T-cell (primary cell): ENCODE data around the gene RELL2. TPM values are rescaled to one million over a fixed set of nuclear protein-coding genes. Genes with fewer than 3 reads are reported as not detected.

Experiments used
- ATAC-seq, 4 experiments: fragments of 200-7000 bp in 3 of 4; fragments of 150-1000 bp in 1 of 4; cut with Tn5 transposase; replicated peaks in 1 of 4; 1 replicate in 3 of 4; 2 replicates in 1 of 4; pipeline ENCODE4 v1.10.0; 2021; ENCODE audit warnings: moderate library complexity in 3 of 4, mild to moderate bottlenecking in 2 of 4, moderate number of reproducible peaks in 1 of 4
- CTCF ChIA-PET, 2 donors: fragments of 300-600 bp; sonication (Branson Sonifier 250); formaldehyde crosslinking; loops; one replicate each; lab custom pipeline; 2022; ENCODE audit warnings: antibody characterized with exemption in 2 of 2; lab: Charles Lee
- POLR2A ChIA-PET, 2 donors: fragments of 300-600 bp; sonication (Branson Sonifier 250); formaldehyde crosslinking; loops; one replicate each; lab custom pipeline; 2022; ENCODE audit warnings: antibody characterized with exemption in 2 of 2; lab: Charles Lee
- DNase-seq, 35 experiments: peaks; one replicate each; pipeline versions ENCODE4 v3.0.0 to v3.0.0-alpha.2; 2013 to 2023
- H3K27ac ChIP-seq: one replicate; pipeline ENCODE4 v1.5.1; 2013; ENCODE audit warnings: low read length
- H3K27me3 ChIP-seq, 2 experiments: replicated peaks in 1 of 2; 1 replicate in 1 of 2; 2 replicates in 1 of 2; pipeline versions ENCODE4 v1.6.1 to v1.7.0; 2013; ENCODE audit warnings: low read length in 1 of 2, mixed read lengths in 1 of 2; ENCODE audit not compliant: control insufficient read depth in 2 of 2, insufficient read depth in 2 of 2; ENCODE audit errors: extremely low read depth in 1 of 2
- H3K36me3 ChIP-seq, 2 donors: 1 replicate in 1 of 2; 2 replicates in 1 of 2; pipeline versions ENCODE4 v1.6.1 to v1.7.0; 2013; ENCODE audit warnings: low read length in 1 of 2; ENCODE audit not compliant: control insufficient read depth in 2 of 2, insufficient read depth in 1 of 2; ENCODE audit errors: extremely low read depth in 1 of 2
- H3K4me1 ChIP-seq, 2 experiments: 1 replicate in 1 of 2; 2 replicates in 1 of 2; pipeline versions ENCODE4 v1.6.1 to v1.7.0; 2013; ENCODE audit warnings: low read length in 2 of 2, mixed read lengths in 1 of 2; ENCODE audit not compliant: insufficient read depth in 2 of 2, control insufficient read depth in 1 of 2; ENCODE audit errors: extremely low read depth in 1 of 2
- H3K4me3 ChIP-seq, 2 donors: 1 replicate in 1 of 2; 2 replicates in 1 of 2; pipeline versions ENCODE4 v1.5.1 to v1.7.0; 2013; ENCODE audit warnings: mild to moderate bottlenecking in 2 of 2, low read length in 1 of 2, moderate library complexity in 1 of 2; ENCODE audit not compliant: control insufficient read depth in 1 of 2; ENCODE audit errors: extremely low read depth in 1 of 2
- H3K9me3 ChIP-seq: 2 replicates; pipeline ENCODE4 v1.7.0; 2013
- H3K27ac Mint-ChIP-seq, 2 donors: one replicate each; pipeline ENCODE4 v1.8.0; 2020 to 2021; ENCODE audit warnings: mild to moderate bottlenecking in 2 of 2, mixed read lengths in 2 of 2
- H3K27me3 Mint-ChIP-seq, 2 donors: one replicate each; pipeline ENCODE4 v1.8.0; 2021 to 2022; ENCODE audit warnings: mixed read lengths in 2 of 2
- H3K36me3 Mint-ChIP-seq: one replicate; pipeline ENCODE4 v1.8.0; 2021; ENCODE audit warnings: mixed read lengths
- H3K4me1 Mint-ChIP-seq, 3 donors: one replicate each; pipeline ENCODE4 v1.8.0; 2020 to 2022; ENCODE audit warnings: mixed read lengths in 3 of 3, mild to moderate bottlenecking in 1 of 3
- H3K4me3 Mint-ChIP-seq, 3 donors: one replicate each; pipeline ENCODE4 v1.8.0; 2020 to 2022; ENCODE audit warnings: mild to moderate bottlenecking in 3 of 3, mixed read lengths in 3 of 3, moderate library complexity in 3 of 3
- H3K9me3 Mint-ChIP-seq, 3 donors: one replicate each; pipeline ENCODE4 v1.8.0; 2020 to 2022; ENCODE audit warnings: mixed read lengths in 3 of 3
- WGBS: methylation state at CpG from one replicate; pipeline ENCODE4 v1.1.5; 2013; ENCODE audit warnings: missing lambda C conversion rate; ENCODE audit not compliant: insufficient coverage; 5-methylcytosine and 5-hydroxymethylcytosine counted together
- total RNA-seq, 35 experiments: library from RNA in 6 of 35; stranded (reverse) in 6 of 35; fragments of 120-200 nt in 1 of 35; gene quantifications; one replicate each; pipeline versions ENCODE4 v1.2.1 to v1.2.4 and lab custom pipeline; 2013 to 2026

Gene RELL2
- total RNA-seq, 5 donors from 2014 or later (not counting 1 experiment from before 2014, with no cell fraction given): 15.3 to 30.7 (median 26.0) TPM

DNA sequence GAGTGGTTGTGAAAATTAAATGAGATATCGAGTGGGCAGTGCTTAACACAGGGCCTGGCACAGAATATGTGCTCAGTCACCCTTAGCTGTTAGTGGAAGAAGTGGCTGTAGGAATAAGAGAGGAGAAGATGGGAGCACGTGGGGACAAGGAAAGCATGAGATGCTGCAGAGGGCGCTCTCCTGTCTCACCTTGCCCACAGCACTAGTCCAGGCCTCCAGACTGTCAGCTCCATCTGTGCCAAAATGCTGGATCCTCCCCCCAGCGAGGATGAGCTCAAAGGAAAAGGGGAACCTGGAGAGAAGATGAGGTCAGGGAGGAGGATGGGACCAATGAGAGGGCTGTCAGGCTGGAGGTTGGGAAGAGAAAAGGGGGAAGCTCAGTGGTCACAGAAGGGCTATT, 32.7 kb downstream of the RELL2 start:
- Histone ChIP-seq H3K9me3 (no peaks in the 10 kb centered on the region), H3K4me3 (no peak overlapping the region), H3K4me1 (peaks cover 0 to 5% of the 10 kb centered on the region in 2 experiments), H3K36me3 (no peaks in the 10 kb centered on the region), H3K27me3 (no peaks in the 10 kb centered on the region), H3K27ac (no peak overlapping the region)
- POLR2A ChIA-PET: no interaction called here
- no CpG with 5 or more reads among the region's 4 CpGs for WGBS
- CTCF ChIA-PET: interaction anchor here (0.5 to 1.5 kb wide), 7 partner anchors 10 to 380 kb away, joined by 3 to 6 read pairs (median 4); no protein-coding TSS in a partner anchor
- Mint-ChIP-seq H3K9me3 (no peaks in the 10 kb centered on the region), H3K27ac (no peak overlapping the region), H3K36me3 (no peaks in the 10 kb centered on the region), H3K4me3 (no peak overlapping the region), H3K4me1 (peaks cover 5% of the 10 kb centered on the region in 3 donors), H3K27me3 (no peaks in the 10 kb centered on the region)
- no peak for DNase-seq
- no peak for ATAC-seq

DNA sequence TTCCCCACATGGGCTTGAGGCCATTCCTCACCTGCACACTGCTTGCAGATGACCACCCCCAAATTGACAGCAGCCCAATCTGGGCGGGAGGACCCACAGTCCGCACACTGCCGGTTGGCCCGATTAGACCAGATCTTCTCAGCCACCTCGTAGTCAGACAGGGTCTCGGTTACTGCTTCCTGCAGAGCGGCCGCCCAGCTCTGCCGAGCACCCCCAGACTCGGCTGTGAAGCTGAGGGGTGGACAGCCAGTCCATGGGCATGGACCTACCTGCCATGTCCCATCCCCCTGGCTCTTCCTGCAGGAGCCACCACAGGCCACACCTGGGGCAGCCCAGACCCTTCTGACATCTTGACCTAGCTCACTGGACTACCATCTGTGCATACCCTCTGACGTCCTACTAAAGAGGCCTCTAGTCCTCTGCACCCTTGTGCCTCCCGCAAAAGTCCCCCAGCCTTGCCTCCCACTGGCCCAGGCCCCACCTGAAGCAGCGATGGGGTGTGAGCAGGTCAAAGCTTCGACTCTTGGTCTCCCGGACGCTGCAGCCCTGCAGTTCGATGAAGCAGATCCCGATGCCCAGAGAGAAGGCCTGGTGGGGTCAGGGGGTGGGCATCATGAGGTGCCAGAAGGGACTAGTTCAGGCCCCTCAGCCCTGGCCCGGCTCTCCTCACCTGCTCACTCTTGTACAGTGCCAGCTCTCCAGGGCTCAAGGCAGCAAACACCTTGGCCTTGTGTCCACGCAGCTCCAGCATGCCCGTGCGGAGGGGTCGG, 35.5 kb downstream of the RELL2 start:
- 86% methylated on average over 12 of the region's 23 CpGs for WGBS
- ChIA-PET POLR2A (no interaction called here), CTCF (interaction anchor here in 1 of 2 donors (0.6 kb wide), 1 partner anchor 209 kb away, joined by 3 read pairs; no protein-coding TSS in a partner anchor)
- ATAC-seq: peak in 1 of 4 experiments; percentile 30
- H3K9me3 ChIP-seq: no peaks in the 10 kb centered on the region
- Mint-ChIP-seq H3K27me3 (no peaks in the 10 kb centered on the region), H3K36me3 (no peaks in the 10 kb centered on the region), H3K4me1 (no peaks in the 10 kb centered on the region), H3K27ac (no peak overlapping the region), H3K4me3 (no peak overlapping the region), H3K9me3 (no peaks in the 10 kb centered on the region)
- H3K36me3 ChIP-seq: no peaks in the 10 kb centered on the region
- no peaks in the 10 kb centered on the region for H3K4me1 ChIP-seq
- H3K27ac ChIP-seq: no peak overlapping the region
- H3K4me3 ChIP-seq: no peak overlapping the region
- DNase-seq: no peak
- no peaks in the 10 kb centered on the region for H3K27me3 ChIP-seq

DNA sequence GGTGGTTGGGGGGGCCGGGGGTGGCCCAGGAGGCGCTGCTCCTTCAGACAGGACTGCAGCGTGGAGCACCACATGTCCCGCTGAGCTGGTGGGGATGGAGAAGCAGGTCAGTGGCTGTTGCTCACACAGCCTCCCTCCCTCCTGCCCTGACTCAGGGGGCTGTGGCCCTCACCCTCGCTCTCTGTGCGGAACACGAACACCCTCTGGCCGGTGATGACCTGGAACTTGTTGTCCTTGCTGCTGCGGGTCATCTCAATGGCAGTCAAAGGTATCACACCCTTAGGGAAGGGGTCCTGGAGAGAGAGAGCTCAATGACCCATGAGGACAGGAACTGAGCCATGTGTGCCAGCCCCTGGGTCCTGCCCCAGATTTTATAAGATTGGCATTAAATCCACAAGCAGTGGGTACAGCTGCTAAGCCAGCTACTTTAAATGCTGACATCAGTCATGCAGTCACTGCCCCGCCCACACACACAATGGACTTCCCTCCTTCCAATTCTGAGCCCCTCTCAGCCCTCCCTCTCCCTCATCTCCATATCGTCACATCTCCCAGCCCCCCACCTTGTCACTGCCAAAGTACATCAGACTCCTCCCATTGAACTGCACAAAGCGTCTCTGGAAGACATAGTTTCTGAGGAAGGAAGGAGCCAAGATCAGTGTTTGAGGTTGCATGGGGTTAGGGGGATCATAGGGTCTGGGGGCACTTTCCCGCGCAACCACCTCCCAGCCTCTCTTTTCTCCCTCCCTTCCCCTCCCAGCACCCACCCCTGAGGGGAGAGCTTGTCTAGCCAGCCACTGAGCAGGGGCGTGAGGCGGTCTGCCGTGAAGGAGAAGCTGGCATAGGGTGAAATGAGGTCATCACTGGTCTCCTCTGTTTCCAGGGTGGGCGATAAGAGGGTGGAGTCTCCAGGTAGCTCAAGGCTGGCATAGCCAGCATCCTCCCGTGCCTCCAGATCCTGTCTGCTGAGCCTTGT, 36.3 kb downstream of the RELL2 start:
- H3K27ac ChIP-seq: no peak overlapping the region
- ChIA-PET CTCF (no interaction called here), POLR2A (interaction anchor here in 1 of 2 donors (0.6 kb wide), 1 partner anchor 43 kb away, joined by 6 read pairs; no protein-coding TSS in a partner anchor)
- Mint-ChIP-seq H3K27me3 (no peaks in the 10 kb centered on the region), H3K27ac (no peak overlapping the region), H3K4me3 (no peak overlapping the region), H3K4me1 (no peaks in the 10 kb centered on the region), H3K9me3 (no peaks in the 10 kb centered on the region), H3K36me3 (no peaks in the 10 kb centered on the region)
- no peaks in the 10 kb centered on the region for H3K9me3 ChIP-seq
- DNase-seq: no peak
- no peaks in the 10 kb centered on the region for H3K36me3 ChIP-seq
- ATAC-seq: no peak
- H3K27me3 ChIP-seq: no peaks in the 10 kb centered on the region
- WGBS: 89% methylated on average over 6 of the region's 19 CpGs
- no peaks in the 10 kb centered on the region for H3K4me1 ChIP-seq
- H3K4me3 ChIP-seq: no peak overlapping the region

DNA sequence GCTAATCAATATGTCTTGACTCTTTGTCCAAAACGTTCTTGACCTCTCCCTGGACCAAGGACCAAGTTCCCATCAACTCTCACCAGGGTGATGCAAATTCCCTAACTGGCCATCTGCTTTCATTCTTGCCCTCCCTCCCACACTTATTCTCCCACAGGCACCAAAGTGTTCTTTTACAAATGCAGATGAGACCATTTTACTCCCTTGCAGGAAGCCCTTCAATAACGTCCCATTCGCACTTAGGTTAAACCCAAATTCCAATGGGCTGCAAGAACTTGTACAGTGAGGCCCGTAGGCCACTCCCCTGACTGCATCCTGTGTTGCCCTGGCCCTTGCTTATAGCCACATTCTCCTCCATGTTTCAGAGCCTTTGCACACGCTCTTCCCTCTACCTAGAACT, 38.0 kb downstream of the RELL2 start:
- Histone ChIP-seq H3K27me3 (no peaks in the 10 kb centered on the region), H3K4me3 (no peak overlapping the region), H3K27ac (no peak overlapping the region), H3K4me1 (peaks cover 0 to under 1% of the 10 kb centered on the region in 2 experiments), H3K36me3 (no peaks in the 10 kb centered on the region), H3K9me3 (no peaks in the 10 kb centered on the region)
- H3K27me3 Mint-ChIP-seq: no peaks in the 10 kb centered on the region
- no peak overlapping the region for H3K4me3 Mint-ChIP-seq
- no peak for ATAC-seq
- ChIA-PET CTCF (no interaction called here), POLR2A (no interaction called here)
- peaks cover 0 to 3% (median 0%) of the 10 kb centered on the region in 3 donors for H3K4me1 Mint-ChIP-seq
- 68% methylated on average over 5 of the region's 5 CpGs for WGBS
- H3K36me3 Mint-ChIP-seq: no peaks in the 10 kb centered on the region
- no peak for DNase-seq
- H3K27ac Mint-ChIP-seq: no peak overlapping the region
- H3K9me3 Mint-ChIP-seq: no peaks in the 10 kb centered on the region

DNA sequence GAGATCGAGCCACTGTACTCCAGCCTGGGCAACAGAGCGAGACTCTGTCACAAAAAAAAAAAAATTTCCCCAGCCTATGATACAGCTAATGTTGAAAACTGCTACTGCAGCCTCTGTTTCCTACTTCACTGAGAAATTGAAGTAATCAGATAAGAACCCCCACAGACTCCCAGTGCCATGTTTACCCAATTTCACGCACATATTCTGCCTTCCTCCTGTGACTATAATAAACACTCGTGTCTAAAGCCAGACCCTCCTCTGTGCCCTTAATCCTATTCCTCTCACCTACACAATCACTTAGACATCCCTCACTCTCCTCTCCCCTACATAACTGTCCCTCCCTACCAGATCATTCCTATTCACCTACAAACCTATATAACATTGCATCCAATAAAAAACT, 38.9 kb downstream of the RELL2 start:
- Mint-ChIP-seq H3K4me3 (no peak overlapping the region), H3K27ac (no peak overlapping the region), H3K9me3 (no peaks in the 10 kb centered on the region), H3K36me3 (no peaks in the 10 kb centered on the region), H3K4me1 (peaks cover 1 to 6% (median 2%) of the 10 kb centered on the region in 3 donors), H3K27me3 (no peaks in the 10 kb centered on the region)
- Histone ChIP-seq H3K27ac (no peak overlapping the region), H3K9me3 (no peaks in the 10 kb centered on the region), H3K27me3 (no peaks in the 10 kb centered on the region), H3K36me3 (no peaks in the 10 kb centered on the region), H3K4me1 (peaks cover 0 to 6% of the 10 kb centered on the region in 2 experiments), H3K4me3 (no peak overlapping the region)
- ATAC-seq (no peak), DNase-seq (no peak)
- POLR2A ChIA-PET: no interaction called here
- CTCF ChIA-PET: no interaction called here
- WGBS: 92% methylated on average over 3 of the region's 4 CpGs

DNA sequence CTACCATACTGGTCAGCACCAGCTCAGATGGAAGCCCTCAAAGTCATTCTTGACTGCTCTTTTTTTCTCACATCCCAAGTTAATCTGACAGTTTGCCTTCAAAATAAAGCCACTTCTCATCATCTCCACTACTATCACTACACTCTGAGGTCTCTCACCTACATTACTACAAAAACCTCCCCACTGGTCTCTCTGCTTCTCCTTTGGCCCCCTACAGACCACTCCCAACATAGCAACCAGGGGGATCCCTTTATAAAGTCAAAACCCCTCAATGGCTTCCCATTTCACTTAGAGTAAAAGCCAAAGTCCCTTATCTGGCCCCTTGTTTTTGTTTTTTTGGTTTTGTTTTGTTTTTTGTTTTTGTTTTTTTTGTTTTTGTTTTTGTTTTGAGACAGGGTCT, 40.6 kb downstream of the RELL2 start:
- Mint-ChIP-seq H3K4me3 (no peak overlapping the region), H3K27ac (no peak overlapping the region), H3K36me3 (no peaks in the 10 kb centered on the region), H3K9me3 (no peaks in the 10 kb centered on the region), H3K27me3 (no peaks in the 10 kb centered on the region), H3K4me1 (peaks cover 15 to 19% (median 16%) of the 10 kb centered on the region in 3 donors)
- Histone ChIP-seq H3K4me3 (no peak overlapping the region), H3K36me3 (no peaks in the 10 kb centered on the region), H3K27ac (no peak overlapping the region), H3K9me3 (no peaks in the 10 kb centered on the region), H3K4me1 (peaks cover 5 to 20% of the 10 kb centered on the region in 2 experiments), H3K27me3 (no peaks in the 10 kb centered on the region)
- POLR2A ChIA-PET: no interaction called here
- DNase-seq: peak in 1 of 35 experiments; percentile 21
- CTCF ChIA-PET: no interaction called here
- ATAC-seq: no peak
